SJSA1 (cell line): ENCODE results near the gene SDHAF1. TPM values are rescaled to one million over a fixed set of nuclear protein-coding genes. Genes with fewer than 3 reads are reported as not detected.
A peak's percentile ranks its signal among the peaks of the same experiment; 100 is the strongest.
"Not testable (repeated sequence)": the region's sequence is repeated elsewhere in the genome, so short reads cannot be mapped to it uniquely, and the experiment has no call there.

Source experiments
- DNase-seq, 2 experiments: peaks; one replicate each; pipeline ENCODE4 v3.0.0-alpha.2; 2015 to 2020; ENCODE audit warnings: low spot score in 2 of 2, low read depth in 1 of 2
- H3K27ac ChIP-seq: fragments of 250-450 bp; sonication (Bioruptor Pico); 2 replicates; pipeline ENCODE4 v1.5.1; 2020; ENCODE audit warnings: mild to moderate bottlenecking, moderate library complexity
- H3K27me3 ChIP-seq: fragments of 250-450 bp; sonication (Bioruptor Pico); replicated peaks from 2 replicates; pipeline ENCODE4 v1.5.1; 2020; ENCODE audit warnings: mild to moderate bottlenecking, moderate library complexity
- H3K36me3 ChIP-seq: fragments of 250-450 bp; sonication (Bioruptor Pico); 2 replicates; pipeline ENCODE4 v1.5.1; 2020; ENCODE audit warnings: mild to moderate bottlenecking
- H3K4me1 ChIP-seq: fragments of 250-450 bp; sonication (Bioruptor Pico); replicated peaks from 2 replicates; pipeline ENCODE4 v1.6.1; 2021; ENCODE audit warnings: mild to moderate bottlenecking
- H3K4me3 ChIP-seq: fragments of 250-450 bp; sonication (Bioruptor Pico); 2 replicates; pipeline ENCODE4 v1.5.1; 2020; ENCODE audit warnings: mild to moderate bottlenecking
- H3K9me3 ChIP-seq: fragments of 250-450 bp; sonication (Bioruptor Pico); replicated peaks from 2 replicates; pipeline ENCODE4 v1.5.1; 2020; ENCODE audit warnings: mild to moderate bottlenecking
- total RNA-seq: library from RNA; depleted of rRNA; stranded (reverse); fragments of >200 nt; shearing (Covaris generic); gene quantifications from 2 replicates; pipeline ENCODE4 v1.2.3, GENCODE V29; 2014

Gene SDHAF1
- total RNA-seq, 1 experiment from 2014 or later = 34.4 TPM

- peak; percentile 97 to 99 for DNase-seq
- H3K27ac ChIP-seq = peak within 1 kb of the TSS; percentile 46
- H3K36me3 ChIP-seq = peaks cover 15% of the 10 kb centered on the region
- H3K4me1 ChIP-seq = peaks cover 17% of the 10 kb centered on the region
- no peaks in the 10 kb centered on the region for H3K9me3 ChIP-seq
- H3K27me3 ChIP-seq = no peaks in the 10 kb centered on the region
- peak within 1 kb of the TSS; percentile 52 for H3K4me3 ChIP-seq
Observed at GRCh38 chr19:36014012-36014924, 19.3 kb downstream of the SDHAF1 start, which contains the start of gene ALKBH6. Gene ALKBH6 (minus strand): TSS chr19:36014213. CDS start chr19:36013397, 816 bp downstream.

GRCh38 chr19:36019061-36019670 is 24.2 kb downstream of the SDHAF1 start:
- Histone ChIP-seq H3K4me3 (no peak overlapping the region), H3K4me1 (peaks cover 7% of the 10 kb centered on the region), H3K27ac (no peak overlapping the region), H3K36me3 (peaks cover 24% of the 10 kb centered on the region), H3K27me3 (no peaks in the 10 kb centered on the region), H3K9me3 (no peaks in the 10 kb centered on the region)
- no peak for DNase-seq

- Histone ChIP-seq H3K4me3 (no peak overlapping the region), H3K27ac (no peak overlapping the region), H3K4me1 (no peaks in the 10 kb centered on the region), H3K36me3 (peaks cover 22% of the 10 kb centered on the region), H3K27me3 (no peaks in the 10 kb centered on the region), H3K9me3 (no peaks in the 10 kb centered on the region)
- no peak for DNase-seq
Observed at GRCh38 chr19:36023432-36023831, 28.4 kb downstream of the SDHAF1 start.

DNA sequence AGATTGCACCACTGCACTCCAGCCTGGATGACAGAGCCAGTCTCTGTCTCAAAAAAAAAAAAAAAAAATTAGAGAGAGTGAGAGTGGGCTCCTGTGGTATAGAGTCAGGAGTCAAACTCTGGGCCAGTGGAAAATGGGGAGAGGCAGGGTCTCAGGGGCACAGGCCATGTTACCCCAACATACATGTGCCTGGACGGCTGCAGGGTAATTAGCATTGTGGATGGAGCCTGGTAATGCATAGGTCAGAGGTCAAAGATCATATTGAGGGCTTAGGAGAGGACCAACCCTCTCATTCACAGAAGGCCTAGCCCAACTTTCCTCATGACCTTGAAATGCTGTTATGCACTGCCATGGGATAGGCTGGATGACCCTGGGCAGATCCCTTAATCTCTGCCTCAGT is 30.6 kb downstream of the SDHAF1 start:
- Histone ChIP-seq H3K27me3 (no peaks in the 10 kb centered on the region), H3K9me3 (no peaks in the 10 kb centered on the region), H3K27ac (no peak overlapping the region), H3K4me1 (no peaks in the 10 kb centered on the region), H3K36me3 (peaks cover 15% of the 10 kb centered on the region), H3K4me3 (no peak overlapping the region)
- no peak for DNase-seq

DNA sequence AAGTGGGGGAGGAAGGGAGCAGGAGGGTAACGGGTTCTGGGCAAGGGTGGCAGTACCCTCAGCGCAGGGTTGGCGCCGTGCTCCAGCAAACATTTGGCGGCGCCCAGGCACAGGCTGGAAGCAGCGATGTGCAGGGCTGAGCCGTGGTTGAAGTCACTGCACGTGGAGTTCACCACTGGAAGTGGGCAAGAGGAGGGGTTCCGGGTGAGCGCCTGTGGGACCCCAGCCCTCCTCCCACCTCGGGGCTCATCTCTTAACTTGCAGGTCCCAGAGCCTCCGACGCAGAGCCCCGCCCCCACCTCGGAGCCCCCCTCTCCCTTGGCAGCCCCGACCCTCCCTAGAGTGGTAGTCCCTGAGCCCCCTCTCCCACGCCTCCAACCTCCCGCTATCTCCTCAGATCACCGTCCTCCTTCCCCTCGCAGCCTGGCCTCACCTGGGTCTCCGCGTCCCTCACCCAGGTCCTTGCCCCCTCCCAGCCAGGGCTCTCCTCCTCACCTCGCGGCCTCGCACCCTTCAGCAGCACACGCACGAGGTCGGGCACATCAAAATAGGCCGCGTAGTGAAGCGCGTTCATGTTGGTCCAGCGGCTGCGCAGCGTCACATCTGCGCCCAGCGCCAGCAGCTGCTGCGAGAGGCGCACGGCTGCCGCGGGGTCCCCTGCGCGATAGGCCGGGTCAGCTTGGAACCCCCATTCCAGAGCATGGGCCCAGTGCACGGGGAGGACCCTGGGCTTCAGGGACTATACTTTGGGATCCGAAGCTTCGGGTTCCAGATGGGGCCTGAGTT is 31.3 kb downstream of the SDHAF1 start:
- no peak for DNase-seq
- Histone ChIP-seq H3K27ac (no peak overlapping the region), H3K27me3 (no peaks in the 10 kb centered on the region), H3K4me1 (no peaks in the 10 kb centered on the region), H3K36me3 (peaks cover 15% of the 10 kb centered on the region), H3K4me3 (no peak overlapping the region), H3K9me3 (no peaks in the 10 kb centered on the region)

- no peak overlapping the region for H3K4me3 ChIP-seq
- peaks cover 4% of the 10 kb centered on the region for H3K4me1 ChIP-seq
- peaks cover 7% of the 10 kb centered on the region for H3K36me3 ChIP-seq
- no peaks in the 10 kb centered on the region for H3K9me3 ChIP-seq
- DNase-seq = no peak
- no peak overlapping the region for H3K27ac ChIP-seq
- H3K27me3 ChIP-seq = no peaks in the 10 kb centered on the region
Observed at GRCh38 chr19:36027696-36028095, 32.7 kb downstream of the SDHAF1 start.

- H3K27ac ChIP-seq = no peak overlapping the region
- H3K36me3 ChIP-seq = peaks cover 7% of the 10 kb centered on the region
- no peaks in the 10 kb centered on the region for H3K9me3 ChIP-seq
- no peak for DNase-seq
- no peaks in the 10 kb centered on the region for H3K27me3 ChIP-seq
- H3K4me3 ChIP-seq = no peak overlapping the region
- H3K4me1 ChIP-seq = peaks cover 10% of the 10 kb centered on the region
Observed at GRCh38 chr19:36028313-36029041, 33.5 kb downstream of the SDHAF1 start.

DNA sequence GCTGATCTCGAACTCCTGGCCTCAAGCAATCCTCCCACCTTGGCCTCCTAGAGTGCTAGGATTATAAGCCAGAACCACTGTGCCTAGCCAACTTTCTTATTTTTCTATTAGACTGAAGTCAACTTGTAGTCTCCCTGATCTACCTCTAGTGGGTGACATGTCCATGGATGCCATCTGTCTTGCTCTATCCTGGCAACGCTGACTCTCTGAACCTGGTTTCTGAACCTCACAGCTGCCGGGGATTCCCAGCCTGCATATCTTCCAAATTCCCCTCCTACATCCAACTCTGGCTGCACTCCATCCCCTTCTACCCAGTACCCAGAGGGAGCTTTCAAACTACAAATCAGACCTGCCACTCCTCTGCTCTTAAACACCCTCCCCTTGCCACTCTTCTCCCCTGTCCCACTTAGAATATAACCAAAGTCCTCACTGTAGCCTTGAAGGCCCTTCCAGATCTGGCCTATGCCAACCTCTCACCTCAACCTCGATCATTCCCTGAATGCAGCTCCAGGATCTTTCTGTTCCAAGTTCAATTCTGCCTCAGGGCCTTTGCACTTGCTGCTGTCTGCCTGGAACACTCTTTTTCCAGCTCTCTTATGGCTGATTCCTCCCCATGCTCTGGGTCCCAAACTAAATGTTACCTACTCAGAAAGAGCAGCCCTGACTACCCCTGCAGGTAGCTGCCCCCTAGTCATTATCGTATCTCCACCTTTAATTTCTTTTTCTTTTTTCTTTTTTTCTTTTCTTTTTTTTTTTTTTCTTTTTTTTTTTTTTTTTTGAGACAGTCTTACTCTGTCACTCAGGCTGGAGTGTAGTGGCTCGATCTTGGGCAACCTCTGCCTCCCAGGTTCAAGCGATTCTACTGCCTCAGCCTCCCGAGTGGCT is 35.5 kb downstream of the SDHAF1 start:
- no peak overlapping the region for H3K27ac ChIP-seq
- H3K27me3 ChIP-seq = no peaks in the 10 kb centered on the region
- H3K9me3 ChIP-seq = no peaks in the 10 kb centered on the region
- H3K4me3 ChIP-seq = no peak overlapping the region
- H3K4me1 ChIP-seq = peaks cover 10% of the 10 kb centered on the region
- DNase-seq = no peak
- H3K36me3 ChIP-seq = no peaks in the 10 kb centered on the region

GRCh38 chr19:36031308-36031707 is 36.3 kb downstream of the SDHAF1 start:
- Histone ChIP-seq H3K27me3 (no peaks in the 10 kb centered on the region), H3K4me1 (peaks cover 10% of the 10 kb centered on the region), H3K27ac (no peak overlapping the region), H3K36me3 (no peaks in the 10 kb centered on the region), H3K4me3 (no peak overlapping the region), H3K9me3 (no peaks in the 10 kb centered on the region)
- DNase-seq = no peak

DNA sequence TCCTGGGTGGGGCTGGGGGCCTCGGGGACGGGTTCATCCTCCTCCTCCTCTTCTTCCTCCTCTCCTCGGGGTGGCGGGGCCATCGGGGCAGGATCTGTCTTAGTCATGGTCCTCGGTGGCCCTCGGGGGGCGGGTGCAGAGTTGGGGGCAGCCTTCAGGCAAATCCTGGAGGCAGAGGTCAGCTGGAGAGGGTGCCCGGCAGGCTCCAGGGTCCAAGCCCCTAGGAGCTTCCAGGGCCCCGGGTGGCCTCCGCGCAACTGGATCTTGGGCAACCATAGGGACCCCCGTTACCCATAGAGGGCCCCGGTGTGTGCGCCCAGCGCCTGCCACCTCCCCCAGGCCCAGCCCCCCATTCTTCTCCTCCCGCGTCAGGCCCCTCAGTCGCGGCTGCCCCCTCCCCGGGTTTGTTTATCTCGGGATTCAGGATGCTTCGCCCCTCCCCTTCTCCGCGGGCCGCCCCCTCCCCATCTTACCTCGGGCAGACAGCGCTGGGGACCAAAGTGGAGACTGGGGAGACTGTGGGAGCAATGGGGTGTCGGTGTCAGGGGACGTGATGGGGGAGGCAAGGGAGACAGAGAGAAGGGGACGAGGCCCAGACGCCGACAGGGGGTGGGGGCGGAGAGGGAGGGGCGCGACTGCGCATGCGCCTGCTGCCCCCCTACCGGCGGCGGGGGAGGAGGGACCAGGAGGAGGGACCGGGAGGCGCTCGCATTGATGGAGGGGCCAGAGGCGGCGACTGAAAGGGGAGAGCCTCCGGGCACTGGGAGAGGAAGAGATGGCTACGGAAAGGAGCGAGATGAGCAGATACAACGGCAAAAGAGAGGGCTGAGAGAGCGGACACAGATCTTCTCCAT is 37.5 kb downstream of the SDHAF1 start, which contains the start of gene CLIP3:
Gene CLIP3, minus strand, starts transcription at position 623 of the 854 bp plus-strand sequence. Its CDS starts 516 bp downstream, at position 107.
- DNase-seq = peak; percentile 41 to 84
- Histone ChIP-seq H3K9me3 (no peaks in the 10 kb centered on the region), H3K36me3 (no peaks in the 10 kb centered on the region), H3K27me3 (no peaks in the 10 kb centered on the region), H3K4me3 (peak within 1 kb of the TSS; percentile 47), H3K4me1 (peaks cover 10% of the 10 kb centered on the region), H3K27ac (no peak within 1 kb of the TSS)

- Histone ChIP-seq H3K9me3 (no peaks in the 10 kb centered on the region), H3K27me3 (no peaks in the 10 kb centered on the region), H3K27ac (no peak overlapping the region), H3K4me1 (peaks cover 6% of the 10 kb centered on the region; the same call in 1 of the 2 replicates), H3K4me3 (no peak overlapping the region), H3K36me3 (no peaks in the 10 kb centered on the region)
- no peak for DNase-seq
Observed at GRCh38 chr19:36040495-36040894, 45.5 kb downstream of the SDHAF1 start.

- not testable (repeated sequence) for H3K9me3 ChIP-seq, H3K36me3 ChIP-seq, DNase-seq, H3K27ac ChIP-seq, H3K27me3 ChIP-seq, H3K4me3 ChIP-seq, H3K4me1 ChIP-seq
Observed at GRCh38 chr19:36041092-36041491, 46.1 kb downstream of the SDHAF1 start.
